IPS-11a (cell line): ENCODE data around the gene CYB561.

Experiments
- H3K4me3 ChIP-seq: one replicate; pipeline ENCODE4 v1.5.1; 2013; ENCODE audit warnings: low read depth, low read length, control low read depth

CYB561 gene, protein sequence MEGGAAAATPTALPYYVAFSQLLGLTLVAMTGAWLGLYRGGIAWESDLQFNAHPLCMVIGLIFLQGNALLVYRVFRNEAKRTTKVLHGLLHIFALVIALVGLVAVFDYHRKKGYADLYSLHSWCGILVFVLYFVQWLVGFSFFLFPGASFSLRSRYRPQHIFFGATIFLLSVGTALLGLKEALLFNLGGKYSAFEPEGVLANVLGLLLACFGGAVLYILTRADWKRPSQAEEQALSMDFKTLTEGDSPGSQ

DNA sequence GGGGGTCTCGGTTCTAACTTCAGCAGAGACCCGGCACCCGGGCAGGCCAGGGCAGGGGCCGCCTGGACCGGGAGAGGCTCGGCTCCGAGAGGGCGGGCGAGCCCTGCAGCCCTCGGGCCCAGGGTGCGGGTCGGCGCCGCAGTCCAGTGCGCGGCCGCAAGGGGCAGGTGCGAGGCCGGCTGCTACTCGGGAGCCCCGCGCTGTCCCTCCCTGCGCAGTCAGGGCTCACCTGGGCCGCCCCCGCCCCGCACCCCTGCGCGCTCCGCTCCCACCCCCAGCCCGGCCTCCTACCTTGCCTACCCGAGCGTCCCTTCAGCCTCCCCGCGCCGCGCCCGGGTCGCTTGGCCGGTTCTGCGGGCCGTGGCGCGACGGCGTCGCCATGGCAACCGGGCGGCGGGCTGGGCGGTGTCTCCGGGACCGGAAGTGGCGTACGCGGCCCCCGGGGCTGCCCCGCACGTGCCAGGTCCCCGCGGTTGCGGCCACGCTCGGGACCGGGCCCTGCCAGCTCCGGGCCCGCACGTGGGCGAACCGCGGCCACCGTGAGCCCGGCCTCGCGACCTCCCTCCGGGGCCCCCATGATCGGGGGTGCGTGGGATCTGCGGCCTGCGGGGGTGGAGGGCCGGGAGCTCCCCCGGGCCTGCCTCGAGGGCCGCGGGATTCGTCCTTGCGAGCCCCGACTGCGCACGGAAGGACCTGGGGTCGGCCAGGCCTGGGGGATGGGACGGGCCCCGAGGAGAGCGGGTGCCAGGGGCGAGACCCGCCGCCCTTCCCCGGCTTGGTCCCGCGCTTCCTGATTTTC lies at the start of gene CYB561:
CYB561 (minus strand) TSS at position 353 of the 799 bp plus-strand sequence. CDS start 8,759 bp downstream, outside the sequence.
- peak within 1 kb of the TSS; percentile 51 for H3K4me3 ChIP-seq

DNA sequence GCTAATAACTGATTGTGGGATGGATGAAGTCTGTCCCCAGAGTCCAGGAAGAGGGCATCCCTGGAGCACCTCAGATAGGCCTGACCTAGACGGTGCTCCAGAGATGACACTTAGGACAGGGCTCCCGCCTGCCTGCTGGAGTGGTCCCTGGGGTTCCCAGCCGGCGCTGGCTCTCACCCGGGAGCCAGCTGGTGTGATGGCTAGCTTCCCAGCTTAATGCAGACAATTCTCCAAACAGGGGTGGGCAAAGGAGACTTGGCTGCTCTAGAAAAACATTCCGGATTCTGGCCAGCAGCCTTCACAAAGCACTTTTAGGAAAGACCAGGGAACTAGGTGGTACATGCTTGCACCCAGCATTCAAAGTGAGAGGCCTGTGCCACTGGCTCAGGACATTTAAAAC lies 49.4 kb upstream of the CYB561 start:
- no peak overlapping the region for H3K4me3 ChIP-seq

DNA sequence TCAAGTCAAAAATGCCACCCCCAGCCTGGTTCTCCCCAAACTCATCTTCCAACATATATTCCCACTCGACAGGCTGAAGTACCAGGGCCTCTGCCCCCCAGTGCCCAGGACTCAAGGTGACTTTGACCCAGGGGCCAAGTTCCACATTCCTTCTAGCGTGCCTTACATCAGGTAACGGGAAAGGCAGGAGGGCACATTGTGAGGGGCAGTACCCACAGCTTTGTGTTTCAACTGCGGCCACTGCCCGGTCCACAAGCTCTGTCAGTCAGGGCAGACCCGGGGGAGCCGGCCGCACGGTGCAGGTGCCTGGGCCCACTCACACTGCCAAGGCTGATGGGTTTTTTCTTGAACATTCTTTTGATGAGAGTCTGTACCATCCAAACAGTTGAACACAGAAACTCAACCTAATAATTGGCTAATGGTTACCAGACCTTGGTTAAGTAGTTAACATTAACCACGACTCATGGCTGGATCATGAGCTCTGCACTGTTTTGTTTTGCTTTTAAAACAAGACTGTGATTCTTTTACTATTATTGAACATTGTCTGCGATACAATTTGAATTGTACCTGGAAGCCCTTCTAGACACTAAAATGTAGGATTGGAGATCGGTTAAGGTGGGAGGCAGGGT lies 48.3 kb upstream of the CYB561 start:
- no peak overlapping the region for H3K4me3 ChIP-seq

DNA sequence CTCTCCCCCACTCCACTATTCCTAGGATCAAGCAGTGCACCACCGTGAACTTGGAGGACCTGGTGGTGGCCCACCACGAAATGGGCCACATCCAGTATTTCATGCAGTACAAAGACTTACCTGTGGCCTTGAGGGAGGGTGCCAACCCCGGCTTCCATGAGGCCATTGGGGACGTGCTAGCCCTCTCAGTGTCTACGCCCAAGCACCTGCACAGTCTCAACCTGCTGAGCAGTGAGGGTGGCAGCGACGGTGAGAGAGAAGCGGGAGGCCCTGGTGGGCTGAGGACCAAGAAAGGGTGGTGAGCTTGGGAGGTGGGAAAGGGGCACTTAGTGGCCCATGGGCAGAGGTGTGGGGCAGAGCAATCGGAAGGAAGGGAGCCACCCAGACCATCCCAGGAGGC lies 47.3 kb upstream of the CYB561 start:
- H3K4me3 ChIP-seq = no peak overlapping the region

DNA sequence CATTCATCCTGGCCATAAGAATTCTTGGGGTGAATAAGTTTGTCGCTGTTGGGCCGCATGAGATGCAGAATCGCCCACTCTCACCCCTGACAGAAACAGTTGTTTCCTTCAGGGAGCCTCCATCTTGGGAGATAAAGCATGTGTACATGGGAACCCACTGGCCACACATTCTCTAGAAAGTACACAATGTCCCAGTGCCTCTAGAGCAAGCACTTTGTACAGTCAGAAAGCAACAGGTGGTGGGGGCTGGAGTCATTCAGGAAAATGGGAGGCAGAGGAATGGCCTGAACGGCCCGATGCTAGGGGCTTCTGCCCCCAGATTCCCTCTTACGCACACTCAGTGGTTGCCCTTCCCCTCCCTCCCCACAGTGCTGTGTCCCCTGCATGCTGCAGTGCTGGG lies 46.8 kb upstream of the CYB561 start:
- no peak overlapping the region for H3K4me3 ChIP-seq

DNA sequence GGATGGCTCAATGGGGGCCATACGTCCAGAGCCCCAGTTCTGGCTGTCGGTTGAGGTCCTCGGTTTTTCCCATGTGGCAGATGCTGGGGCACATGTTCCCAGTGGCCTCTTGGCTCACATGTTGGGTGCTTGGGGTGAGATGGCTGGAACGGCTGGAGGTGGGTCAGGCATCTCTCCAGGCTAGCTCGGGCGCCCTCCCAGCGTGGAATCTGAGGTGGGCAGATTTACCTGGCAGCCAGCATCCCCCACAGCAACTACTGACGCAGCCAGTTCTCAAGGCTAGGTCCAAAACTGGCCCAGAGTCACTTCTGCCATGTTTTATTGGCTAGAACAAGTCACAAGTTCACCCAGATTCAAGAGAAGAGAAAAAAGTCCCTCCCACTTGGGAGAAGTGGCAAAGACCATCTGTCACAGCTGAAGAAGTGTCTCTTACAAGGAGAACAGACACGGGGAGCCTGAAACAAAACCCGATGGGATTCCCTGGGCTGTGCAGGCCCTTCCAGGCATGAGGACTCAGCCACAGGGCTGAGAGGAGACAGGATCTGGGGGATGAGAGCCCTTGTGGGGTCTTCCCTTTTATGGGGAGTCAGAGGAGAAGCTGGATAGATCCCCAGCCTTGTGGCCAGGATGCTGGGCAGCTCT lies 46.0 kb upstream of the CYB561 start:
- no peak overlapping the region for H3K4me3 ChIP-seq

DNA sequence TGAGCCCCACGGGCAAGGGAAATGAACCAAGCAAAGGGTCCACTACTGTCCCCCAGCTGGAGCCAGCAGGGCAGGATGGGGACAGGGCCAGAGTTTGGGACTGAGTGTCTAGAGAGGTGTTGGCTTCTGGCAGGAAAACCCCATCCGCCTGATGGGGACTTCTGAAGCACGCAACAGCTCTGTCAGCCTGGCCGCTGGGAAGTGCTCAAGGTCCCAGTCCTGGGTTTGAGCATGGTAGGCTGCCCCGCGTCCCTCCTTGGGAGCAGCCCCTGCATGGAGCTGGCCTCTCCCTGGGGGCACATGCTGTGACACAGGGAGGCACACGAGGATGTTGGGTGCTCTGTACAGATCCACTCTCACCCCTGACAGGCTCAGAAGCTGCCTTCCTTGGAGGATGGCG lies 45.3 kb upstream of the CYB561 start:
- H3K4me3 ChIP-seq = no peak overlapping the region

DNA sequence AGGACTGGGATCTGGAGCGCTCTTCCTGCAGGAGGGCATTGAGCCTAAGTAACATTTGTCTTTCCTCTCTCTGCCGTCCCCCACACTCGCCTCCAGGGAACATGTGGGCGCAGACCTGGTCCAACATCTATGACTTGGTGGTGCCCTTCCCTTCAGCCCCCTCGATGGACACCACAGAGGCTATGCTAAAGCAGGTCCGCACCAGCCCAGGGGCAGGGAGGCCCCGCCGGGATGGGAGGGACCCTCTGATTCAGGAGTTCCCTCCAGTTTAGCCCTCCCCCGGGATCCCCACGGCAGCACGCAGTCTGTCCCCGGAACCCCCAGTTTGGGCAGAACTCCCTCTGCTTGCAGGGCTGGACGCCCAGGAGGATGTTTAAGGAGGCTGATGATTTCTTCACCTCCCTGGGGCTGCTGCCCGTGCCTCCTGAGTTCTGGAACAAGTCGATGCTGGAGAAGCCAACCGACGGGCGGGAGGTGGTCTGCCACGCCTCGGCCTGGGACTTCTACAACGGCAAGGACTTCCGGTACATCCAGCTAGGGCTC lies 44.8 kb upstream of the CYB561 start:
- H3K4me3 ChIP-seq = no peak overlapping the region

DNA sequence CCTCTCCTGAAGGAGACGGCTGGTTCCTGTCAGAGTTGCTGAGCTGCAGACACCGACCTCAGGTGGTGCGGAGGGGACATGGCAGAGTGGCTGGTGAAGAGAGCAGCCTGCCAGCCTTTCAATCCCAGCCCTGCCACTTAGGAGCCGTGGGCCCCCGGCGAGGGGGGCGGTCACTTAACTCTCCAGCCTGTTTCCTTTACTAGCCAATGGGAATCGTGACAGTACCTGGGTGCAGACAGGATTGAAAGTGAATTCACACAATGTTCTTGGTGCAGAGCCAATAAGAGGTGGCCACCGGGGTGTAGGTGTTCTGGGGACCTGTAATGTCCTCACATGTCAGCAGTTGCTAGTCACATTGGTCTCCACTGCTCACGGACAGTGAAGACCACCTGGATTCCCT lies 44.2 kb upstream of the CYB561 start:
- H3K4me3 ChIP-seq = no peak overlapping the region

DNA sequence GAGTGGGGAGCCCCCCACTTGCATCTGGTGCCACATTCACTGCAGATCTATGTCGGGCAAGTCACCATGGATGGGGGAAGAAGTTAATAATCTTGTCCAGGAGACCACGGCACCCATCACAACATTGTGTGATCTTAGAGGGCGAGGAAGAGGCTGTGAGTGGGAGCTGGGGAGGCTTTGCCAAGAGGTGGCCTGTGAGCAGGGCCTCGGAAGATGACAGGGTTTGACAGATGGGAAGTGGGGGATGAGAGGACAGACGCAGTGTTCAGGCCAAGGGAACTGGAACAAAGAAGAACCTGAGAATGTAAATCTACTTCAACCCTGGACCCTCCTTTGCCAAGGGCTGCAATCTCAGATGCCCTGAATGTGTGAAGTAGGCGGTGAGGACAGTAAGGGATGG lies 43.2 kb upstream of the CYB561 start:
- H3K4me3 ChIP-seq = no peak overlapping the region

DNA sequence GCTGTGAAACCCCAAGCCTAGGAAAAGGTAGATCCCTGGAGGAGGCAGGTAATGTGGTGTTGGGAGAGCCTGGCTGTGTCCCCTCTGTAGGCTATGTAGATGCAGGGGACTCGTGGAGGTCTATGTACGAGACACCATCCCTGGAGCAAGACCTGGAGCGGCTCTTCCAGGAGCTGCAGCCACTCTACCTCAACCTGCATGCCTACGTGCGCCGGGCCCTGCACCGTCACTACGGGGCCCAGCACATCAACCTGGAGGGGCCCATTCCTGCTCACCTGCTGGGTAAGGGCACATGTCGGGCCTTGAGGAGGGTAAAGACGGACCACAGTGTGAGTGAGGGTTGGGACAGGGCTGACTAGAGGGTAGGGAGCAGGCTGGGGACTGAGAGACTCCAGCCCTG lies 42.7 kb upstream of the CYB561 start:
- H3K4me3 ChIP-seq = no peak overlapping the region

DNA sequence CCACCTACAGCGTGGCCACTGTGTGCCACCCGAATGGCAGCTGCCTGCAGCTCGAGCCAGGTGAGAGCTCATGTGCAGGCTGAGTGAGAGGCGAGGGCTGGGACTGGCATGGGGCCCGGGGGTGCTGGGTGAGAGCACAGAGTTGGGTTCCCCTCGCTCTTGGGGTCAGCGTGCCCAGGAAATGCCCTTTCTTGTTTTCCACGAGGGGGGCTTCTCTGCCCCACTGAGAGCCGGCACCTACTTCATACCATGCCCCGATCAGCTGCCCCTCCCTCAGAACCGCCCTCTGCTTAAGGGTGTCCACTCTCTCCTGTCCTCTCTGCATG lies 40.9 kb upstream of the CYB561 start:
- H3K4me3 ChIP-seq = no peak overlapping the region

DNA sequence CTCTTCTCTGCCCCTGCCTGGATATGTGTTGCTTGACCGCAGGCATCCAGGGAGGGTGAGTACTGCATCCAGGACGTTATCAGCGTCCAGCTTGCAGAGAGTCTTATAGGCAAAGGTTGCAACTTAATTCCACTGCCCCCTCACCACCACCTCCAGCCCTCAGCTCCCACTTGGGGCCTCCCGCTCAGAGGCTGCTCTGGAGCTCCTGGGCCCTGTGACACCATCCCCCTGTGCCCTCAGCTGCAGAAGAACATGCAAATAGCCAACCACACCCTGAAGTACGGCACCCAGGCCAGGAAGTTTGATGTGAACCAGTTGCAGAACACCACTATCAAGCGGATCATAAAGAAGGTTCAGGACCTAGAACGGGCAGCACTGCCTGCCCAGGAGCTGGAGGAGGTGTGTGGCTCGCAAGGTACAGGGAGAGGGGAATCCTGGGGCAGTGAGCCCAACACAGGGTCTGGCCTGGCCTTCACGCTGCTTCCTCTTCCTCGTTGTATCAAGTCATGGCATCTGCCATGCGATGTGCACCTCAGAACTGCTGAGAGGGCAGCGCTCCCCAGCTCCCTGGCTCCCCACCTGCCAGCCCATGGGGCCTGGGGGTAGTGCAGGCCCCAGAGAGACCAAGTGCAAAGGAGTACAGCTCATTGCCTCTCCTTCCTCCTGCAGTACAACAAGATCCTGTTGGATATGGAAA lies 40.4 kb upstream of the CYB561 start:
- H3K4me3 ChIP-seq = no peak overlapping the region

DNA sequence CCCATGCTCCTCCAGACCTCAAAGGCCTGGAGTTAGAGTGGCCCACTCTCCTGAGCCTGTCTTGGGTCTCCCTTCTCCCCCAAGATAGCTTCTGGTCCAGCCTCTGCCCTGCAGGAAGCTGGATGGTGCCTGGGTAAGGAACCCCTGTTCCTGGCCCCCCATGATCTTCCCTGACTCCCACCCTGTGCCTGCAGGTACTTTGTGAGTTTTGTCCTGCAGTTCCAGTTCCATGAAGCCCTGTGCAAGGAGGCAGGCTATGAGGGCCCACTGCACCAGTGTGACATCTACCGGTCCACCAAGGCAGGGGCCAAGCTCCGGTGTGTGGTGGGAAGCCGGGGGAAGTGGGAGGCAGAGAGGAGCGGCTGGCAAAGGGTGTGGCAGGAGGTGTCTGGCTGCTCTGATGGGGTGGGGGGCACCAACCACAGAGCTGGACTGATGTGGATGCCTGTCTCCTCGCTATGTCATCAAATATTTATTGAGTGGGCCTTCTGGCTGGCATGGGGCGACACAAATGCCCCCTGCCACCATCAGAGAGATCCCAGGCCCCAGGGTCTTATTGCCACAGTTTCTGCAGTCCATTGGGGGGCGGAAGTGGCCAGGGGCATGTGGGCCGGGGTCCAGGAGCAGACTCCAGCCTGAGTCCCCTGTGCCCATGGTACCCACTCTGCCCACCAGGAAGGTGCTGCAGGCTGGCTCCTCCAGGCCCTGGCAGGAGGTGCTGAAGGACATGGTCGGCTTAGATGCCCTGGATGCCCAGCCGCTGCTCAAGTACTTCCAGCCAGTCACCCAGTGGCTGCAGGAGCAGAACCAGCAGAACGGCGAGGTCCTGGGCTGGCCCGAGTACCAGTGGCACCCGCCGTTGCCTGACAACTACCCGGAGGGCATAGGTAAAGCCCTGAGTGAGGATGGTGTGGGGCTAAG lies 37.8 kb upstream of the CYB561 start:
- no peak overlapping the region for H3K4me3 ChIP-seq

DNA sequence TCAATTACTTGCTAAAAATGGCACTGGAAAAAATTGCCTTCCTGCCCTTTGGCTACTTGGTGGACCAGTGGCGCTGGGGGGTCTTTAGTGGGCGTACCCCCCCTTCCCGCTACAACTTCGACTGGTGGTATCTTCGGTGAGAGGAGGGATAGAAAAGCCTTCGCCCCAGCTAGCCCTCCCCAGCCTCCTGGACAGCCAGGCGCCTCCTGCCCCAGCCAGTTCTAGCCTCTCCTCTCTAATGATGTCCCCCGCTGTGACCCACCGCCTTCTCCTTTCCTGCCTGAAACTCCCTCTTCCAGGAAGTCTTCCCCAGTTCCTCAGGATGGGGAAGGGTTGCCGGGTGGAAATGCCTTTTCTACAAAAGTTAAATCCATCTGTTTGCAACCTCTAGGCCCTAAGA lies 36.9 kb upstream of the CYB561 start:
- no peak overlapping the region for H3K4me3 ChIP-seq

DNA sequence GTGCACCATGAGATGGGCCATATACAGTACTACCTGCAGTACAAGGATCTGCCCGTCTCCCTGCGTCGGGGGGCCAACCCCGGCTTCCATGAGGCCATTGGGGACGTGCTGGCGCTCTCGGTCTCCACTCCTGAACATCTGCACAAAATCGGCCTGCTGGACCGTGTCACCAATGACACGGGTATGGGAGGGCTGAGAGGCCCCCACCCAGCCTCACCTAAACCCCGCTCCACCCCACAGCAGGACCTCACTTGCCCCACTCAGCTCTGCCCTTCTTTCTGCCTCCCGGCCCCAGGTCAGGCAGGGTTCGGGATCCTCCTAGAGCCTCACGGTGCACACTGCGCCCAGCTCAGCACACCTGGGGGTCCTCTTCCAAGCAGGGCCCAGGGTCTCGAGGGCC lies 36.4 kb upstream of the CYB561 start:
- H3K4me3 ChIP-seq = no peak overlapping the region

DNA sequence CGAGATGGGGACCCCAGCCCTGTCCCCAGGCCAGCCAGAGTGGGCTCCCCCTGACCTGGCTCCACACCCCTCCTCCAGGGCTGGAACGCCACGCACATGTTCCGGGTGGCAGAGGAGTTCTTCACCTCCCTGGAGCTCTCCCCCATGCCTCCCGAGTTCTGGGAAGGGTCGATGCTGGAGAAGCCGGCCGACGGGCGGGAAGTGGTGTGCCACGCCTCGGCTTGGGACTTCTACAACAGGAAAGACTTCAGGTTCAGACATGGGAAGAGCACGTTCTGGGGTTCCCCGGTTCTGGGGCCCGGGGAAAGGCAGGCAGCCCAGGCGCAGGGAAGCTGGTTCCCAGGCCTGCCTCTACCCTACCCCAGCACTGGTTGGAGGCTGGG lies 35.4 kb upstream of the CYB561 start:
- H3K4me3 ChIP-seq = no peak overlapping the region

DNA sequence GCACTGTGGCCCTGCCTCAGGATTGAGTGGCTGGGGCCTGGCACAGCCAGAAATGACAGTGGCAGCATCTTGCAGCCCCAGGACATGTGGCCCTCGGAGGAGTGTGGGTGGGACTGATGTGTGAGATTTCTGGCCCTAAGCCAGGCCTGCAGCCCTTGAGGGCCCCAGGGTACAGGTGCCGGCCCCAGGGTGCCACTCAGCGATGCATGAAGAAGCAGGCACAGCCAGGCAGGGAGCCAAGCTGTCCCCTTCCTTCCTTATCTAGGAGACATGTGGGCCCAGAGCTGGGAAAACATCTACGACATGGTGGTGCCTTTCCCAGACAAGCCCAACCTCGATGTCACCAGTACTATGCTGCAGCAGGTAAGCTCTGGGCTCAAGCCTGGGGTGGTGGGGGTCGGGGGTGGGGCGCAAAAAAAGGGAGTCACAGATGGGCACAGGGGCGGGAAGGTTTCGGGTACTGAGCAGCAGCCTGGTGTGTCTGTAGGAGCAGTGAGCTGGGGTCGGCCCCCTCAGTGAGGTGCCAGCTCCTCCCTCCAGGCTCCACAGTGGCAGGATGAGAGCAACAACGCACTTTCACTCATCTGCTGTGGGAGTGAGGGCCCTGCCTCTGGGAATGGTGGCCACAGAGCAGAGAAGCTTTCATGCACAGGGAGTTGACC lies 34.9 kb upstream of the CYB561 start:
- no peak overlapping the region for H3K4me3 ChIP-seq

DNA sequence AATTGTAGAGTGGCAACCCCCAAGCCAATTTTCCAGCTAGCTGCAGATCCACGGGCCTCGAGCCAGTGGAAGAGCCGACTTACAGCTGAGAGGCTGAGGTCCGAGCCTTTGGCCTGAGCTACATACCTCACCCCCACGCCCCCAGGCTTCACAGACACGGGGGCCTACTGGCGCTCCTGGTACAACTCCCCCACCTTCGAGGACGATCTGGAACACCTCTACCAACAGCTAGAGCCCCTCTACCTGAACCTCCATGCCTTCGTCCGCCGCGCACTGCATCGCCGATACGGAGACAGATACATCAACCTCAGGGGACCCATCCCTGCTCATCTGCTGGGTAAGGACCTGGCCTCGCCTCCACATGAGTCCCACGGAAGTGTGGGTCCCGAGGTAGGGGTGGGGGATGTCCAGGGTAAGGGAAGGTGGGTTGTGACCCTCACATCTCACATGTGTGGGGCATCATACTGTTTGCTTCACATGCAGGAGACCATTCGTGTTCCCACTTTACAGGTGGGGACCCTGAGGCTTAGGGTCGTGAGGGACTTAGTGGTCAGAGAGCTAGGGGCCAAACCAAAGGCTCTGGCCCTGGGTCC lies 34.2 kb upstream of the CYB561 start:
- H3K4me3 ChIP-seq = no peak overlapping the region
